Inflammatory macrophage (primary cell): ENCODE results near the gene PPP2R3A.

Source experiments
- DNase-seq, 2 donors: peaks; one replicate each; pipeline ENCODE4 v3.0.0-alpha.2; 2020 to 2022

PPP2R3A gene

DNA sequence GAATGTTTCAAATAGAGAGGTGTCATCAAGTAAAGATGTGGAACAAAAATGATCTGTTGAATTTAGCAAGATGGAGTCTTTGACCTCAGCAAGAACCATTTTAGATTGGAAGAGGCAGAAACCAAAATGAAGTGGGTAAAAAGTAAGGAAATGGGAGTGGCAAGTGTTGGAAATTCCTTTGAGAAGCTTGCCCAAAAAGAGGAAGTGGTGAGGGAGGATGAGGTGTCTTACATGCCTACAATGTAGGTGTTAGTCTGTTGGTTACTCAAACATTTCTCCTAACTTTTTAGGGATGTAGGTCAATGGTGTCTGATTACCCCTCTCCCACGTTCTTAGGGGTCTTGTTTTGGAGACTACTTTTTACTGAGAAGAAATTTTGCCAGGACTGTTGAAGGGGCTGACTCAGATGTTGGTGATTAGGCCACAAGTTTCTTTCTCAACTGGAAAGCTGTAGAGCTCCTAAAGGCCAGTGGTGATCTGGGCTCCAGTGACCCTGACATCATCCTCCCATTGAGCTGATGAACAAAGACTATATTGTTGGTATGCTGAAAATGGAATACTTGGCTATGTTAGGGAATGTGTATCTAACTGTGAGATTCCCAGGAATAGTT lies 5.1 kb downstream of the PPP2R3A start:
- DNase-seq = peak; percentile 66 to 74

DNA sequence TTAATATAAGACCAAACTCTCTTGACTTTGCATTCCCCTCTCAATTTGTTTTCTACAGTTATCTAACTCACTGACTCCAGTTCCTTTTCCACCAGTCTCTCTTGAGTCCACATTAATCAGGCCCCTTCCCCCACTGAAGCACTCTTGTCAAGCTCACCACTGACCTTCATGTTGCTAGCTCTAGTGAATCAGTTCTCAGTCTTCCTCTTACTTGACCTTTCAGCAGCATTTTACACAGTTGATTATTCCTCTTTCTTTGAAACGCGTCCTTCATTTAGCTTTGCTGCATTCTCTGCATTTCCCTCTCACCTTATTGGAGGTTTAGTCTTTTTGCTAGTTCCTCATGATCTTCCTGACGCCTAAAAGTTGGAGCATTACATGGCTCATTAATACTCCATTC lies 8.3 kb downstream of the PPP2R3A start:
- DNase-seq = peak in 1 of 2 donors; percentile 7

DNA sequence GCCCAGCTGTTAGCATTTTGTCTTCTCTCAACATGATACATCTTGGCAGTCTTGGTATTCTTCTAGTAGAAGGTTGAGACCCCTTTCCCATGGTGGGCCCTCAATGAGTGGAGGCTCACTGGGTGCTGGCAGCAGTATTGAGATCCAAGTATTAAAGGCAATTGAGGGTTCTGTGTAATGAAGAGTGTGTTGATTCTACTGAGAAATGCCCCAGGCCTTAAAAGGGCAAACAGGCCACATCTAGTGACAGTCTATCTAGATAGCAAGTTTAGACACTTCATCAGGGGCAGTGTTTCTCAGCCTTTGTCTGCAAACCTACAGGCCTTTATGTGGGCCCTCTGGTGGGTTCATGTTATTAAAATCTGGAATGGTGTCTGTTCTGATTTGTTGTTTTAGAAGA lies 9.5 kb downstream of the PPP2R3A start:
- no peak for DNase-seq

DNA sequence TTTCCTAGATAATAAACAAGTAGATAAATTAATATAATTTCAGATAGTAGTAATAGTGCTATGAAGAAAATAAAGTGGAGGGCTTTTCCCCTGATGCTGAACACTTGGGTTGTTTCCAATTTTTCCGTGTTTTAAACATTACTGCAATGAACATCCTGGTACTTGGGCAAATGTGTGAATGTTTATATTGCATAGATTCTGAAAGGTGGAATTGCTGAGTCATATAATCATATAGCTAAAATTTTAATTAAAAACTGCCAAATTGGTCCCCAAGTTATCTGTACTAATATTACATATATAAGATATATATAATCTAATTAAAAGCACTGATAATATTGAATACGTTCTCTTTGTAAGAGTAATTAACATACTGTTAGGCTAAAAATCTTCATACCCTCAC lies 10.0 kb downstream of the PPP2R3A start:
- no peak for DNase-seq

DNA sequence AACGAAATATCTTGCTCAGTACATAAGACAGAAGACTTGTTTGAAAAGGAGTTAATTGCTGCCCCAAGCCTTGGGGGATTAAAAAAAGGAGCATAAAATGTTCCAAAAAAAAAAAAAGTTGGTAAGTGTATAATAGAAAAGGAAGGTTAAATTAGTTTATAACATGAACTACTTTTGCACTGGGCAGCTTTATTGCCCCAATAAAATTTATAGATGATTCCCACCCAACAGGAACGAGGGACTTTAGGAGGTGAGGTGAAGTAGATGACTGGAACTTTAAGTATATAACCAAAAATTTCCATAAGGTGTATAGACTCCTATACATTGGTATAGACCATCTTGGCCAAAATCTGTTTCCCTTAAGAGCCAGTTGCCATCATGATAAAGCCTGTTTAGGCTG lies 14.8 kb downstream of the PPP2R3A start:
- DNase-seq = no peak

DNA sequence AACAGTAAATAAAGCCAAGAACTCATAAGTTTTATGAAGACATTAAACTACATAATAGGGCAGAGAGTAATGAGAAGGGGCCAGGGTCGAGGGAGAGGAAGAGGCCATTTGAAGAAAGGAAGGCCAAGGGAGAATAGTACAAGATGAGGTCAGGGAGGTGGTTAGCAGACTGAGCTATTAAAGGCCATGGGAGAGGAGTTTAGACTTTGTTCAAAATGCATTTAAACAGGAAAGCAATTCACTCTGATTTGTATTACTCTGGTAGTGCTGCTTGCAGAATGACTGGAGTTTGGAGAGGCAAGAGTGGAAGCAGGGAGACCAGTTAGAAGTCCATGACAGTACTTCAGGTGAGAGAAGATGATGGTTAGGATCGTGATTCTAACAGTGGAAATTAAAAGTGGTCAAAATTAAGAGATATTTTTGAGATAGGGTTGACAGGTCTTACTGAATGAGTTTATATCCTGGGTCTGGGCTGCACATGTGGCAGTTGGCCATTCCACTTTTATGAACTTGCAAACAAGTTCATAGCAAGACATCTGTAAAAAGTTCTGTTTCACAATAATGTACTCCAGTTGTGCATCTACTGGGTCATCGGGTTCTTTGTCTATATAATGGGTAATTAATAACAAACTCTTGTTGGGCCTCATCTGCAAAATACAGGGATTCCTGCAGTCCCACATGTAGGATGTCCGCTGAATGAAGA lies 16.3 kb downstream of the PPP2R3A start:
- no peak for DNase-seq

DNA sequence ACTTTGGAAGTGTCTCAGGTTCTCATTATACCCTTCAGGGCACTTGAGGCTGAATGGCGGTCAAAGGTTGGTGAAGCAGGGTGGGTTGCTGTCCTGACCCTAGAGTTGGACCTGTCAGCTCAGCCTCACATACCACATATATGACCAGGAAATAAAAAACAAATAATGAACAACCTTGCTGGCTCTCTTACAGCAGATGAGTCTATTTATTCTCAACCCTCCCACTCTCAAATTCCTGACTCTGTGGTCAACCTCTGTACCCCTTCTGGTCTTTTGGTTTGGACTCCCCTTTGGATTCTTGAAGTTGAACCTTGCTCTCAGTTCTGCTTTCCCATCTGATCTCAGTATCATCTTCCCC lies 16.9 kb downstream of the PPP2R3A start:
- DNase-seq = no peak

DNA sequence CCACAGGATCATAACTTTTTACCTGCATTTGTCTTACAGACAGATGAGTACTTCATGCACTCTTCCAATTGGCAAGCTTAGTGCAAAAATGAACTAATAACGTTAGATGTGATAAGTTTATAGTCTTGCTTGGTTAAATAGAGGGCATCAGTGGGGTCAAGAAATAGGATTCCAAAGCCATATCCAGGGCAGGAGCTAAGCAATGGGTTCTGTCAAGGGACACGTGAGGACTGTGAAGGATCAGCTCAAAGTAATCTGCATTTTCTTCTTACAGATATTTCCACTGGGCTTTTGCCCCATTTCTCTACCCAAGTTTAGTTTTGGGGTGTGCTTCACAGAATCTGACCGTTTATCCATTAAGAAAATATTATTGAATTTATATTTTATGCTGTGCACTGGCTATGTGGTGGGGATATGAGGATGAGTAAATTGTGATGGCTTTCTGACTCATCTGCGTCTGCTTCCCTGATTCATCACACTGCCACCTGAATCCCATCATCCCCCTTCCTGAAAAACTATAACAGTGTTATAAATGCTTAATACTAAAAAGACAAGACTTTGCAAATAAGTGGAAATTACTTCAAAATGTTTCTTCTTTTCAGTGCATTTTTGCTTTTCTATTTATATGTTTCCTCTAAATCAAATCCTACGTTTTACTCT lies 17.5 kb downstream of the PPP2R3A start:
- no peak for DNase-seq

DNA sequence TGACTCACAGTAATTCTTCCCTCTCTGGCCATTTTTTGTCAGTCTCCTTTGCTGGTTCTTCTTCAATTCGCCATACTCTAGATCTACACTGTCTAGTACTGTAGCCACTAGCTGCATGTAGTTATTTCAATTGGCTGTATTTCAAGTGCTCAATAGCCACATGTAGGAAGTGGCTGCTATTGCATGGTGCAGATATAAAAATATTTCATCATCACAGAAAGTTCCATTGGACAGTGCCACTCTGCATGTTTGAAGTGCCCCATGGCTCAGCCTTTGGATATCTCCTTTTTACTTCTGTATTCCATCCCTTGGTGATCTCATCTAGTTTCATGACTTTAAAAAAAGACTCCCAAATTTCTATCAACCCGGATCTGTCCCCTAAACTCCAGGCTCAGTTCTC lies 22.1 kb downstream of the PPP2R3A start:
- peak; percentile 5 to 48 for DNase-seq

DNA sequence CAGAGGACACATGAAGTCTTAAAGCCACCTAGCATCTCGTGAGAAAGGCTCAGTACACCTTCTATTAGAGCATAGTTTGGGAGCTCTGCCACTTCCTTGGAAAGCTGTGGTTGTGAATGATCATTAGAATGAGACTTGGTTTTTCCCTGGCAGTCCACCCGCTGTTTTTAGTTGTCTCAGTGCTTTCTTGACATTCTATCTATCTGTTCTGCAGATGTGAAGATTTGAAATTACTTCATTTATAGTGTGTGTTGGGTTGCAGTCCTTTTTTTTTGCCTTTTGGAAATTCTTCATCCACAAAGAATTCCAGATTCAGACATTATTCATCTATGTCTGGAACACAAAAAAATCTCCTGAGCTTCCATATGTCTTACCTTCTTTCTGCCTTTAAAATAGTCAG lies 23.7 kb downstream of the PPP2R3A start:
- DNase-seq = no peak

DNA sequence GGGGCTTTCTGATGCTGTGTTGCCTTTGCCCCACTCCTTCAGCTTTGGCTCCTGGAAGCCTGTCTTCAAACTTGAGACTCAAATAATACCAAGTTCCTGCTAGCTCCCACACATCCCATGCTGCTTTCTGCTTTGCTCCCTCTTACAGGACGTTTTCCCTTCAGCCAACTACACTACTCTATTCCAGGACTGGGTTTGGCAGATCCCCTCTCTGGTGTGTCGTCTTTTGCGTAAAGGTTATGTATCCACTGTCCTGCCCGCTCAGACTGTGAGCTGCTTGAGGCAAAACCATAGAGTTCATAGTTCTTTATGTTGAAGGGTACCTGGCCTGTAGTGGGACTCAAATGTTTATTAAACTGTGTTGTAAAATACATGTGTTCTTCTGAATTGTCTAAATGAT lies 25.4 kb downstream of the PPP2R3A start:
- DNase-seq = no peak

DNA sequence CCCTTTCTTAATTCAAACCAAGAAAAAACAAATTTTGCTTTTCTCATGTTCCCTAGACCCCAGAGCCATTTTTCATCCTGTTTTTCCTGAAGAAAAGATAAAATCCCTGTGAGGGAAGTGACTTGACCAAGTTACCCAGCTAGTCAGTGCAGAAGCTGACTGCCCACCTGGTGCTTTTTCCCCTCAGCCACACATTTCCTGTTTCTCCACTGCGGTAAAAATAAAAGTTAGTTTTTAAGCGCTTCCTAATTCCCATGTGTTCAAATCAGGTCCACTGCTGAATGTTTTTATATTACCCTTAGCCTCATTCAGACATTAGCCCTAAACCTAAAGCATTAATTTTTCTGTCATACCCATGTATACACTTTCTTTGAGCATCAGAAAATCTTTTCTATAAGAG lies 26.1 kb downstream of the PPP2R3A start:
- DNase-seq = peak in 1 of 2 donors; percentile 16

DNA sequence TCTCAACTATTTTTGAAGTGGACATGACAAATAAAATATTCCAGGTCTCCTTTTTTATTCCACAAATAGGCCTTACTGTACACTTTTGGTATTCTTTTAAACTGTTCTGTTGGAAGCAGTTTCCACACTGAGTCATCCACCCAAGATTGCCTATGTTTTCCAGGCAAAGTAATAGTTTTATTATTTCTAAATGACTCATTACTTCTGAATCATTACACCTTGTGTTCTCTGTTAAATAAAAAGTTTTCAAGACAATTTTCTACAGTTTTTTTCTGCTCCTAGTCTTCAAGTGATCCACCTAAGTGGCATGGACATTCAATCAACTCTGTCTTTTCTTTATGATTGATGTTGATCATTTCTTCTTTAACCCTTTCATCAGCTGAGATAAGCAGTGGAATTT lies 26.5 kb downstream of the PPP2R3A start:
- no peak for DNase-seq

DNA sequence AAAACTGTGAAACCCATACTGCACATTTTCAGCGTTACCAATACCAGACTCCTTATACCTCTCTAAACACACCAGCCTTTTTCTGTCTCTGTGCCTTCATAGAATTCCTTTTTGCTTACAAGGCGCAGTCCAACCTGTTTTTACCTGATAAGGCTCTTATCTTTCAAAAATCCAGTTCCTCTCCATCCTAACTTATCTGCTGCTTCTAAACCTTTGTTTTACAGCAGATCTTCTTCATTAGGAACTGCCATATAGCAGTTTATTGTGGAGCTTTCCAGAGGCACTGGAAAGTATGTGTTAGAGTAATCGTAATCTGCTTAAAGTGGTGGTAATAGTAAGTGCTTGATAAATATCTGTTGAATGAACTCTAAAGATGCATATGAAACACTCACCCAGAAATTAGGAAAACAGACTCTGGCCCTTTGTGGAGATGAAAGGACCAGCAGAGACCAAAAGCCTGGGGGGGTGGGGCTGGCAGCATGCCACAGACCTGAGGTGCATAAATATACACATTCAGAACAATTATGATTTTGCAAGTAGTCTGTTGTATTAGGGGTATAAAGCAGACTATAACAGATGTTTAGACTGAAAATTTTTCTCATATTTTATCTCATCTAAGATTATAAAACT lies 29.3 kb downstream of the PPP2R3A start:
- DNase-seq = no peak

DNA sequence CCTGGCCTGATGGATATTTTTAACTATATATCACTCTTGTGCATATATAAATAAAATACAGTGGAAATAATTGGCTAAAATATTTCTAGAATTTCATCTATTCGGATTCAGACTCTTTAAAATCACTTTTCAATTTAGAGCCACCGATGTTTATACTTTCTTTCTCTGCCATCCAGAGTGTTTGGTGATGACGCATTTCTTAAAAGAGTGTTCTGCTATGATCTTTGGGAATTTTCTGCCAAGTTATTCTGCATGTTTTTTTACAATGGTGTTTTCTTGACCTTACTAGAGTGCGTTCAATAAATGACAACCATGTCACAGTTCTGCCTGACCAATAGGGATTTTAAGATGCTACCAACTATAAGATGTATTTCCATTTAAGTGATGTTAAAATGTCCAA lies 30.2 kb downstream of the PPP2R3A start:
- no peak for DNase-seq

DNA sequence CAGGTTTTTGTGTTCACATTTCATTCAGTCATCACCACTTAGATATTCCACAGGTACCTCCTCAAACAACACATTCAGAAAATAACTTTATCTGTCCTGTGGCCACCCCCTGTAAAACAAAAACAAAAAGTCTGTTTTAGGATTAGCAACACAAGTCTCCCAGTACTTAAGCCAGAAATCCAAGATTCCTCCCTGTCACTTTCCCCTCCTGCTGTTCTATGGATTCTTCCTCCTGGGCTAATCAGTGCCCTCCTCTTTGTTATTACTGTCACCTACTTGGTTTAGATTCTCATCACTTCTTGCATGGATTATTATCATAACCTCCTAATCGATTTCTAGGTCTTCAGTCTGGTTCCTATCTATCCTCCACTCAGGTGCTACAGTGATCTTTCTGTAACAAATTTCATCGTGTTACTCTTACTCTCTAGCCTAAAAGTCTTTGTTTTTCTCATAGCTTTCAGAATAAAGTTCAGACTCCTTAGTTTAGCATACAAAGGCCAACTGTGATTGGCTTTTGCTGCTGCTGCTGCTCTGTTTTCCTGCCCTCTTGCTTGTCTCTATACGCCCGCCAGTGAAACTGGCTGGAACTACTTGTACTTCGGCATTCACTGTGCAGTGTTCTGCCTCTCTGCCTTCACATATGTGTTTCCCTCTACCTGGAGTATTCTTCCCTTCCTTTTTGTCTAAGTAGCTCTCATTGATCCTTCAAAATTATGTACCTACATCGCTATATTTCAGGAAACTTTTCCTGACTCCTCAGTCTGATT lies 32.2 kb downstream of the PPP2R3A start:
- no peak for DNase-seq

DNA sequence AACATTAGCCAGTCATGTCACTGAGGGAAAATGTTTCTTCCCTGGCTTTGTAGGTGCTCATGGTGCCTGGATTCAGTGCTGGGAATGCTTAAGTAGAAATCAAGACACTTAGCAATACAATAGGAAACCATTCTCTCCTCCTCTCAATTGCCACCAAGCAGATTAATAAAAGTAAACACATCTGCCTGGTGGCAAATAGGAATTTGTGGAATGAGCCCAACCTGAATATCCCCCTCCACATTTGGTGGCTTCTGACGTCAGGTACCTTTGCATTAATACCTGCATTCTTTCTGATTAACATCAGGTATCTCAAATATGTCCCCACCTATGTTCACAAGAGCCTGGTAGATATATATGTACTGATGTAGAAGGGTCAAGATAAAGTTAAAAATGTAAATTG lies 42.7 kb downstream of the PPP2R3A start:
- no peak for DNase-seq

DNA sequence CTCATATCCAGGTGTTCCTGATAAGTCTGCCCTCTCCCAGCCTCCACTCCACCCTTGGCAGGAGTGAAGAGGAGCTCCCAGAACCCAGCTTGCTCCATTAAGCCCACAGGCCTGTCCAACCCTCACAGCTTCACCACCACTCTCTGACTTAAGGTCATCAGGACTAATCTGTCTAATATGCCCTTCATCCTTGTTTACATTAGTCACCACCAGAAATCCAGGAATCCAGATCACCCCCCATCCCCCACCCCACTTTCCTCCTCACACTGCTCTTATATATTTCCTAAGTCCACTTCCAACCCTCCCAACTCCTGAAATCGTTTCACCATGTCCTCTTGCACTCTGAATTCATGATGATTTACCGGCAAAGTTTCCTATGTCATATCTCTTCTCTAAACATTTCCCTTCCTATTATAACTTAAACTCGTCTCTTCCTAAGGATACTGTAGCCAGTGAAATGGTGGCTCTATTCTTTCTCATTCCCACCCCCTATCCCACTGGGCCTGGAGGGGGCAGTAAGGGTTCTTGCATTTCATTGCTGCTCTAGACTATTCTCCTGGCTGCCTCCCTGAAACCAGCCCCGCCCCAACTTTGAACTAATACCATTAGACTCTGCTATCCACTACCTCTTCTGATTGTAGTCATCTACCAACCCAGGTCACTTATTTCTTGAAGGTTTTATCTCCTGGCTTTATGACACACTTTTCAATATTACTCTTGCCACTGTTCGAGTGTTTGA lies 43.4 kb downstream of the PPP2R3A start:
- no peak for DNase-seq

DNA sequence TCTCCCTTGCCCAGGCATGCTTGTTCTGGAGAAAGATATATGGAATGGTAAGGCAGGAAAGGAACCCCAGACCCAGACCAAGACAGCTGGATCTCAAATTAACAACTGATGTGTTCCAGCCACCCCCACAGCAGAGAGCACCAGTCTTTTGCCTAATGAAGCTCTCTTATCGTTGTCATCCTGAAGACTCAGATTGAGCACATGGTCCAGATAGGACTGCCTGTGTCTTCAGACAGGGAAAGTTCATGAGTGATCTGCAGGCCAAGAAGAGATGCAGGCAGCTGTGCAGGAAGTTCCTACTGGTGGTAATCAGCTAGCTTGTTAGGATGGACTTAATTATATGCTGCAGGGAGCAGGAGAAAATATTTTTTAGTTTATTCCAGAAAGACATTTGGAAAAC lies 53.3 kb downstream of the PPP2R3A start:
- no peak for DNase-seq

DNA sequence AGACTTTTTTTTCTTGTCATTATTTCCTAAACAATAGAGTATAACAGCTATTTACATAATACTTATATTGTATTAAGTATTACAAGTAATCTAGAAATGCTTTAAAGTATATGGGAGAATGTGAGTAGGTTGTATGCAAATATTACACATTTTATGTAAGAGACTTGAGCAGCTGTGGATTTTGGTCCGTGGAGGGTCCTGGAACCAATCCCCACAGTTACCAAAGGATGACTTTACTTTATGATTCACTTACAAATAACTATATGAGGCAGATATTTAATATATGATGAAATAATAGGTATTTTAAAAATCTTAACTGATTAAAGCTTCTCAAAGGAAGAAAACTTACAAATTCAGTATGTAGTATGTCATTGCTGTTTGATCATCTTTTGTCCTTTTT lies 56.3 kb downstream of the PPP2R3A start:
- no peak for DNase-seq

DNA sequence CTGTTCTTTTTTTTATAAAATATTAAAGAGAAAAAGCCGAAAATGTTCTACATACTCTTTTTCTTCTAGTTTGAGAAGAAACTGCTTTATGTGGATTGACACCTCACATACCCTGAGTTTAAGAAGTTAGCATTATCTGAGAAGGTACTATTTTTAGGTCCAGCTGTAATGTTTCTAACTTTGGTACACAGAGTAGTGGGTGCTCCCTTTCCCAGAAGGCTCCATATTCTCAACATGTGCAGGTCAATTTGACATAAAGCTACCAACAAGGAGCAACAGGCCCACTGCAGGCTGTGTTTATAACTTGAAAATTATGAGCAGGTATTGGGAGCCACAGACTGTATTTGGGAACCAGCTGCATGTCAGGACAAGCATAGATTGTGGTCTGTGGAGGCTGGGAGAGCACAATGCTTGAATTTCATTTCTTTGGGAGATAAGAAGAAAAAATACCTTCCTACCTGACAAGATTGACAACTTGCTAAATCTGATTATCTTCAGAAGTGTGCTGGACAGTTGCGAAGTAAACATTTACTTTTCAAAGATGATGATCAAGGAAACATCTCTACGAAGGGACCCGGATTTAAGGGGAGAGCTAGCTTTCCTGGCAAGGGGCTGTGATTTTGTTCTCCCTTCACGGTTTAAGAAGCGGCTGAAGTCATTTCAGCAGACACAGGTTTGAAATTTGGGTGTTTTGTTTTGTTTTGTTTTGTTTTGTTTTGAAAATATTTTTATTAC lies 57.2 kb downstream of the PPP2R3A start:
- DNase-seq = no peak
